HCT116 (cell line): ENCODE measurements around the gene FLT3. TPM values are rescaled to one million over a fixed set of nuclear protein-coding genes. Genes with fewer than 3 reads are reported as not detected.

Experiments
- ATAC-seq: fragments of 200-7000 bp; cut with Tn5 transposase; 2 replicates; pipeline ENCODE4 v1.9.1; 2020; ENCODE audit warnings: mild to moderate bottlenecking, moderate library complexity
- BruUV-seq: library from RNA; stranded (reverse); fragments of 400-500 nt; replicated peaks from 2 replicates; lab custom pipeline; 2021; lab: Mats Ljungman, UMichigan
- CTCF ChIA-PET: fragments of 300-600 bp; sonication (Branson Sonifier 250); formaldehyde crosslinking; loops from one replicate; lab custom pipeline; 2021; ENCODE audit warnings: antibody characterized with exemption; lab: Charles Lee
- POLR2A ChIA-PET: fragments of 300-600, 350-600 bp; sonication (Branson Sonifier 250); formaldehyde crosslinking; loops from one replicate; lab custom pipeline; 2021; ENCODE audit warnings: antibody characterized with exemption; lab: Charles Lee
- RAD21 ChIA-PET, 2 experiments: fragments of 300-600 bp; sonication (Branson Sonifier 250); formaldehyde crosslinking; loops; one replicate each; lab custom pipeline; 2023; ENCODE audit warnings: low total read pairs in 2 of 2; ENCODE audit not compliant: uncharacterized antibody in 2 of 2, unreplicated experiment in 2 of 2, low non-redundant PET in 1 of 2; lab: Charles Lee
- DNase-seq: peaks from one replicate; pipeline ENCODE4 v3.0.0-alpha.2; 2010; ENCODE audit warnings: low read depth, low spot score
- H2AFZ ChIP-seq: fragments of 200-600 bp; shearing (Covaris generic), sonication (generic); 2 replicates; pipeline ENCODE4 v1.6.1; 2017; ENCODE audit warnings: low read depth, mixed run types, mixed read lengths, antibody characterized with exemption, low read length; ENCODE audit not compliant: poor library complexity, severe bottlenecking
- H3K27ac ChIP-seq: 2 replicates; pipeline ENCODE4 v1.5.1; 2012; ENCODE audit warnings: low read depth, low read length
- H3K27me3 ChIP-seq: fragments of 200-600 bp; sonication (generic); 2 replicates; pipeline ENCODE4 v1.6.1; 2016; ENCODE audit warnings: mixed run types, low read length, mixed read lengths; ENCODE audit not compliant: insufficient read depth
- H3K36me3 ChIP-seq, 2 experiments: fragments of 200-500 bp in 1 of 2; fragments of 200-600 bp in 1 of 2; sonication (Bioruptor generic) in 1 of 2; sonication (generic) in 1 of 2; 2 replicates each; pipeline versions ENCODE4 v1.5.1 to v1.6.1; 2014 to 2016; ENCODE audit warnings: low read length in 2 of 2, inconsistent platforms in 1 of 2, mixed read lengths in 1 of 2, mixed run types in 1 of 2; ENCODE audit not compliant: insufficient read depth in 2 of 2, control insufficient read depth in 1 of 2
- H3K4me1 ChIP-seq, 2 experiments: fragments of 200-600 bp in 1 of 2; sonication (generic) in 1 of 2; 2 replicates each; pipeline versions ENCODE4 v1.5.1 to v1.6.1; 2012 to 2017; ENCODE audit warnings: low read length in 2 of 2, inconsistent platforms in 1 of 2, mild to moderate bottlenecking in 1 of 2, mixed read lengths in 1 of 2, mixed run types in 1 of 2, moderate library complexity in 1 of 2; ENCODE audit not compliant: insufficient read depth in 2 of 2, control insufficient read depth in 1 of 2
- H3K4me2 ChIP-seq: fragments of 200-600 bp; sonication (generic); 2 replicates; pipeline ENCODE4 v1.6.1; 2017; ENCODE audit warnings: mixed run types, low read length, mixed read lengths
- H3K4me3 ChIP-seq, 2 experiments: fragments of 200-600 bp in 1 of 2; sonication (generic) in 1 of 2; replicated peaks in 1 of 2; 2 replicates each; pipeline ENCODE4 v1.5.1; 2011 to 2016; ENCODE audit warnings: low read length in 2 of 2, control low read depth in 1 of 2, low read depth in 1 of 2, mild to moderate bottlenecking in 1 of 2, mixed read lengths in 1 of 2, mixed run types in 1 of 2
- H3K79me2 ChIP-seq: fragments of 200-600 bp; sonication (generic); 2 replicates; pipeline ENCODE4 v1.6.1; 2017; ENCODE audit warnings: mild to moderate bottlenecking, mixed run types, low read length, moderate library complexity, mixed read lengths; ENCODE audit not compliant: insufficient read depth
- H3K9ac ChIP-seq: fragments of 200-600 bp; sonication (generic); 2 replicates; pipeline ENCODE4 v1.6.1; 2016; ENCODE audit warnings: low read length, mixed read lengths
- H3K9me2 ChIP-seq: fragments of 200-600 bp; sonication (generic), shearing (Covaris generic); 2 replicates; pipeline ENCODE4 v1.6.1; 2017; ENCODE audit warnings: mixed run types, mild to moderate bottlenecking, moderate library complexity; ENCODE audit not compliant: insufficient read depth
- H3K9me3 ChIP-seq, 2 experiments: fragments of 200-500 bp in 1 of 2; fragments of 200-600 bp in 1 of 2; sonication (Bioruptor generic) in 1 of 2; sonication (generic) in 1 of 2; 2 replicates each; pipeline ENCODE4 v1.6.1; 2014 to 2017; ENCODE audit warnings: low read length in 2 of 2, mixed read lengths in 2 of 2, inconsistent platforms in 1 of 2, low read depth in 1 of 2, mild to moderate bottlenecking in 1 of 2, mixed run types in 1 of 2, moderate library complexity in 1 of 2; ENCODE audit not compliant: control insufficient read depth in 1 of 2, insufficient read depth in 1 of 2
- H4K20me1 ChIP-seq: fragments of 200-600 bp; sonication (generic), shearing (Covaris generic); 2 replicates; pipeline ENCODE4 v1.6.1; 2017; ENCODE audit warnings: mixed run types, mild to moderate bottlenecking, moderate library complexity; ENCODE audit not compliant: insufficient read depth
- CEBPB ChIP-seq: IDR thresholded peaks from 2 replicates; pipeline ENCODE4 v1.6.1; 2012; ENCODE audit warnings: low read depth
- ELF1 ChIP-seq: IDR thresholded peaks from 2 replicates; pipeline ENCODE4 v1.6.1; 2012; ENCODE audit warnings: low read depth, borderline replicate concordance
- FOSL1 ChIP-seq: IDR thresholded peaks from 2 replicates; pipeline ENCODE4 v1.6.1; 2012; ENCODE audit warnings: low read depth
- JUND ChIP-seq: IDR thresholded peaks from 2 replicates; pipeline ENCODE4 v1.6.1; 2012
- POLR2AphosphoS5 ChIP-seq: IDR thresholded peaks from 2 replicates; pipeline ENCODE4 v1.6.1; 2011; ENCODE audit warnings: mild to moderate bottlenecking, low read depth, low read length, moderate library complexity
- RAD21 ChIP-seq: IDR thresholded peaks from 2 replicates; pipeline ENCODE4 v1.6.1; 2012; ENCODE audit warnings: low read depth, mild to moderate bottlenecking
- SIN3A ChIP-seq: IDR thresholded peaks from 2 replicates; pipeline ENCODE4 v1.6.1; 2012; ENCODE audit warnings: low read depth
- SRF ChIP-seq: IDR thresholded peaks from 2 replicates; pipeline ENCODE4 v1.6.1; 2012; ENCODE audit warnings: low read depth
- TCF7L2 ChIP-seq: IDR thresholded peaks from 2 replicates; pipeline ENCODE4 v1.7.0; 2011; ENCODE audit warnings: borderline replicate concordance, inconsistent platforms; ENCODE audit not compliant: insufficient read depth, insufficient read length; ENCODE audit errors: extremely low read depth
- YY1 ChIP-seq: IDR thresholded peaks from 2 replicates; pipeline ENCODE4 v1.6.1; 2011; ENCODE audit warnings: low read length, low read depth, moderate library complexity, mild to moderate bottlenecking; ENCODE audit not compliant: insufficient replicate concordance; ENCODE audit errors: extremely low read depth
- ZFX ChIP-seq: fragments of 450-650 bp; IDR thresholded peaks from 2 replicates; pipeline ENCODE4 v1.6.1; 2017
- ZNF274 ChIP-seq: fragments of 200-500 bp; sonication (Bioruptor generic); IDR thresholded peaks from 2 replicates; pipeline ENCODE4 v1.6.1; 2014; ENCODE audit warnings: mild to moderate bottlenecking, low read depth, low read length, inconsistent platforms
- intact Hi-C: fragments of 100-400 bp; cut with micrococcal nuclease; formaldehyde crosslinking; loops from 2 replicates; pipeline ENCODE4 v1.10.0; 2022
- total RNA-seq: library from RNA; stranded (reverse); gene quantifications from one replicate; pipeline ENCODE4 v1.2.1, GENCODE V29; 2021; ENCODE audit not compliant: unreplicated experiment
- TF ChIP-seq, protein P1 (sequence below): IDR thresholded peaks from 2 replicates; pipeline ENCODE4 v1.6.1; 2012
- TF ChIP-seq, protein P2 (sequence below): IDR thresholded peaks from 2 replicates; pipeline ENCODE4 v1.6.1; 2011; ENCODE audit warnings: mild to moderate bottlenecking, low read length, moderate library complexity; ENCODE audit not compliant: insufficient replicate concordance; ENCODE audit errors: extremely low read depth
- TF ChIP-seq, protein P3 (sequence below): IDR thresholded peaks from 2 replicates; pipeline ENCODE4 v1.6.1; 2012
- TF ChIP-seq, protein P4 (sequence below), 3 experiments: fragments of 200-600 bp in 1 of 3; sonication (generic) in 1 of 3; IDR thresholded peaks in 2 of 3; conservative IDR thresholded peaks in 1 of 3; 2 replicates each; pipeline ENCODE4 v1.5.1; 2012 to 2017; ENCODE audit warnings: low read depth in 2 of 3, low read length in 2 of 3, antibody characterized with exemption in 1 of 3, borderline replicate concordance in 1 of 3, control low read depth in 1 of 3, mild to moderate bottlenecking in 1 of 3, mixed read lengths in 1 of 3, mixed run types in 1 of 3, moderate library complexity in 1 of 3; ENCODE audit not compliant: insufficient read depth in 1 of 3
- TF ChIP-seq, protein P5 (sequence below): IDR thresholded peaks from 2 replicates; pipeline ENCODE4 v1.6.1; 2012; ENCODE audit warnings: low read depth

Gene FLT3
- total RNA-seq, 1 experiment from 2014 or later: 0.17 TPM

DNA sequence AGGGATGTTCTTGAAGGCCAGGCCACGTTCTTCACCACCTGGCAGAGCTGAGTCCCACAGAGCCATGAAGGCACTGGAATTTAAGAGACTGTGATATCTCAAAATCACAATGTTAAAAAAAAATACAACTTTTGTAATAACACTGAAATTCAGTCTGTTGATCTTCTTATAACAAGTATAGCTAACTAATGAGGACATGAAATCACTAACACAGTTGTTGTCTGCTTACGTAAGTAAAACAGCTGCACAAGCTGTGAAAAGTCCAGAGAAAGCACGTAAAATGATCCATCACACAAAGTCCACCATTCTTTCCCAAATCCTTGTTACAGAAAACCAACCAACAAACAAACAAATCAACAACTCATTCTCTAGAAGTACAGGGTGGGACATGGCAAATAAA, 32.9 kb downstream of the FLT3 start:
- ATAC-seq: no peak
- Histone ChIP-seq H2AFZ (no peak overlapping the region), H3K27me3 (no peaks in the 10 kb centered on the region), H3K79me2 (no peaks in the 10 kb centered on the region), H3K4me3 (no peak overlapping the region), H3K4me2 (no peak overlapping the region), H3K27ac (no peak overlapping the region), H3K4me1 (no peaks in the 10 kb centered on the region), H4K20me1 (no peaks in the 10 kb centered on the region), H3K9me2 (no peaks in the 10 kb centered on the region), H3K9me3 (no peaks in the 10 kb centered on the region), H3K9ac (no peak overlapping the region), H3K36me3 (no peaks in the 10 kb centered on the region)
- TF ChIP-seq, protein P1, sequence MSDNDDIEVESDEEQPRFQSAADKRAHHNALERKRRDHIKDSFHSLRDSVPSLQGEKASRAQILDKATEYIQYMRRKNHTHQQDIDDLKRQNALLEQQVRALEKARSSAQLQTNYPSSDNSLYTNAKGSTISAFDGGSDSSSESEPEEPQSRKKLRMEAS: no peak
- TF ChIP-seq, protein P2, sequence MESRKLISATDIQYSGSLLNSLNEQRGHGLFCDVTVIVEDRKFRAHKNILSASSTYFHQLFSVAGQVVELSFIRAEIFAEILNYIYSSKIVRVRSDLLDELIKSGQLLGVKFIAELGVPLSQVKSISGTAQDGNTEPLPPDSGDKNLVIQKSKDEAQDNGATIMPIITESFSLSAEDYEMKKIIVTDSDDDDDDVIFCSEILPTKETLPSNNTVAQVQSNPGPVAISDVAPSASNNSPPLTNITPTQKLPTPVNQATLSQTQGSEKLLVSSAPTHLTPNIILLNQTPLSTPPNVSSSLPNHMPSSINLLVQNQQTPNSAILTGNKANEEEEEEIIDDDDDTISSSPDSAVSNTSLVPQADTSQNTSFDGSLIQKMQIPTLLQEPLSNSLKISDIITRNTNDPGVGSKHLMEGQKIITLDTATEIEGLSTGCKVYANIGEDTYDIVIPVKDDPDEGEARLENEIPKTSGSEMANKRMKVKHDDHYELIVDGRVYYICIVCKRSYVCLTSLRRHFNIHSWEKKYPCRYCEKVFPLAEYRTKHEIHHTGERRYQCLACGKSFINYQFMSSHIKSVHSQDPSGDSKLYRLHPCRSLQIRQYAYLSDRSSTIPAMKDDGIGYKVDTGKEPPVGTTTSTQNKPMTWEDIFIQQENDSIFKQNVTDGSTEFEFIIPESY: no peak
- TF ChIP-seq YY1 (no peak), TCF7L2 (no peak), JUND (no peak), RAD21 (no peak), CEBPB (no peak), ELF1 (no peak), SRF (no peak), ZNF274 (no peak), FOSL1 (no peak), ZFX (no peak), POLR2AphosphoS5 (no peak), SIN3A (no peak)
- TF ChIP-seq, protein P3, sequence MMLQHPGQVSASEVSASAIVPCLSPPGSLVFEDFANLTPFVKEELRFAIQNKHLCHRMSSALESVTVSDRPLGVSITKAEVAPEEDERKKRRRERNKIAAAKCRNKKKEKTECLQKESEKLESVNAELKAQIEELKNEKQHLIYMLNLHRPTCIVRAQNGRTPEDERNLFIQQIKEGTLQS: no peak
- TF ChIP-seq, protein P4, sequence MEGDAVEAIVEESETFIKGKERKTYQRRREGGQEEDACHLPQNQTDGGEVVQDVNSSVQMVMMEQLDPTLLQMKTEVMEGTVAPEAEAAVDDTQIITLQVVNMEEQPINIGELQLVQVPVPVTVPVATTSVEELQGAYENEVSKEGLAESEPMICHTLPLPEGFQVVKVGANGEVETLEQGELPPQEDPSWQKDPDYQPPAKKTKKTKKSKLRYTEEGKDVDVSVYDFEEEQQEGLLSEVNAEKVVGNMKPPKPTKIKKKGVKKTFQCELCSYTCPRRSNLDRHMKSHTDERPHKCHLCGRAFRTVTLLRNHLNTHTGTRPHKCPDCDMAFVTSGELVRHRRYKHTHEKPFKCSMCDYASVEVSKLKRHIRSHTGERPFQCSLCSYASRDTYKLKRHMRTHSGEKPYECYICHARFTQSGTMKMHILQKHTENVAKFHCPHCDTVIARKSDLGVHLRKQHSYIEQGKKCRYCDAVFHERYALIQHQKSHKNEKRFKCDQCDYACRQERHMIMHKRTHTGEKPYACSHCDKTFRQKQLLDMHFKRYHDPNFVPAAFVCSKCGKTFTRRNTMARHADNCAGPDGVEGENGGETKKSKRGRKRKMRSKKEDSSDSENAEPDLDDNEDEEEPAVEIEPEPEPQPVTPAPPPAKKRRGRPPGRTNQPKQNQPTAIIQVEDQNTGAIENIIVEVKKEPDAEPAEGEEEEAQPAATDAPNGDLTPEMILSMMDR (IDR thresholded peaks at IDR 0.05 in 2 of 3, conservative IDR thresholded peaks at IDR 0.05 in 1 of 3; ENCODE audit: borderline replicate concordance in 1 of 3, insufficient read depth in 1 of 3, low read depth in 2 of 3, low read length in 2 of 3): no peak
- TF ChIP-seq, protein P5, sequence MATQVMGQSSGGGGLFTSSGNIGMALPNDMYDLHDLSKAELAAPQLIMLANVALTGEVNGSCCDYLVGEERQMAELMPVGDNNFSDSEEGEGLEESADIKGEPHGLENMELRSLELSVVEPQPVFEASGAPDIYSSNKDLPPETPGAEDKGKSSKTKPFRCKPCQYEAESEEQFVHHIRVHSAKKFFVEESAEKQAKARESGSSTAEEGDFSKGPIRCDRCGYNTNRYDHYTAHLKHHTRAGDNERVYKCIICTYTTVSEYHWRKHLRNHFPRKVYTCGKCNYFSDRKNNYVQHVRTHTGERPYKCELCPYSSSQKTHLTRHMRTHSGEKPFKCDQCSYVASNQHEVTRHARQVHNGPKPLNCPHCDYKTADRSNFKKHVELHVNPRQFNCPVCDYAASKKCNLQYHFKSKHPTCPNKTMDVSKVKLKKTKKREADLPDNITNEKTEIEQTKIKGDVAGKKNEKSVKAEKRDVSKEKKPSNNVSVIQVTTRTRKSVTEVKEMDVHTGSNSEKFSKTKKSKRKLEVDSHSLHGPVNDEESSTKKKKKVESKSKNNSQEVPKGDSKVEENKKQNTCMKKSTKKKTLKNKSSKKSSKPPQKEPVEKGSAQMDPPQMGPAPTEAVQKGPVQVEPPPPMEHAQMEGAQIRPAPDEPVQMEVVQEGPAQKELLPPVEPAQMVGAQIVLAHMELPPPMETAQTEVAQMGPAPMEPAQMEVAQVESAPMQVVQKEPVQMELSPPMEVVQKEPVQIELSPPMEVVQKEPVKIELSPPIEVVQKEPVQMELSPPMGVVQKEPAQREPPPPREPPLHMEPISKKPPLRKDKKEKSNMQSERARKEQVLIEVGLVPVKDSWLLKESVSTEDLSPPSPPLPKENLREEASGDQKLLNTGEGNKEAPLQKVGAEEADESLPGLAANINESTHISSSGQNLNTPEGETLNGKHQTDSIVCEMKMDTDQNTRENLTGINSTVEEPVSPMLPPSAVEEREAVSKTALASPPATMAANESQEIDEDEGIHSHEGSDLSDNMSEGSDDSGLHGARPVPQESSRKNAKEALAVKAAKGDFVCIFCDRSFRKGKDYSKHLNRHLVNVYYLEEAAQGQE: no peak
- no peak for DNase-seq
- intact Hi-C loops: no loop called here
- ChIA-PET CTCF (interaction anchor here (1.9 kb wide), 1 partner anchor 8 kb away, joined by 10 read pairs; no protein-coding TSS in a partner anchor), POLR2A (no interaction called here), RAD21 (no interaction called here)
- BruUV-seq: no TSS peak
